Measurements from ENCODE around the gene SLC25A42. TPM values are rescaled to one million over a fixed set of nuclear protein-coding genes. Genes with fewer than 3 reads are reported as not detected.

The SLC25A42 gene
- total and polyA plus RNA-seq, 2 donors from 2014 or later = 9.7 to 70.7 TPM

- Histone ChIP-seq H3K36me3 (ENCODE audit: control insufficient read depth in 2 of 3, insufficient read depth in 3 of 3, low read length in 3 of 3) (peaks cover 0 to 12% (median 7%) of the 10 kb centered on the region in 3 donors), H3K27ac (ENCODE audit: low read depth in 2 of 2, low read length in 2 of 2) (no peak overlapping the region), H3K4me1 (ENCODE audit: control insufficient read depth in 2 of 3, insufficient read depth in 2 of 3, low read depth in 1 of 3, low read length in 3 of 3) (no peaks in the 10 kb centered on the region), H3K4me3 (ENCODE audit: low read length in 3 of 3) (no peak overlapping the region), H3K9me3 (ENCODE audit: control insufficient read depth in 2 of 3, insufficient read depth in 1 of 3, low read length in 3 of 3) (no peaks in the 10 kb centered on the region), H3K27me3 (ENCODE audit: control insufficient read depth, insufficient read depth, low read length) (no peaks in the 10 kb centered on the region), H3K9ac (ENCODE audit: low read length in 3 of 3) (no peak overlapping the region)
- intact Hi-C loops (cut with DNase I) = no loop called here
- no peak for TF ChIP-seq CTCF (IDR thresholded peaks at IDR 0.05; ENCODE audit: borderline replicate concordance, extremely low read depth, insufficient read depth)
- no peak for FAIRE-seq
- no peak for DNase-seq
Observed at GRCh38 chr19:19039901-19040300, 23.9 kb upstream of the SLC25A42 start.

GRCh38 chr19:19040417-19040816 is 23.4 kb upstream of the SLC25A42 start:
- Histone ChIP-seq H3K4me3 (ENCODE audit: low read length in 3 of 3) (no peak overlapping the region), H3K9ac (ENCODE audit: low read length in 3 of 3) (no peak overlapping the region), H3K9me3 (ENCODE audit: control insufficient read depth in 2 of 3, insufficient read depth in 1 of 3, low read length in 3 of 3) (no peaks in the 10 kb centered on the region), H3K27me3 (ENCODE audit: control insufficient read depth, insufficient read depth, low read length) (no peaks in the 10 kb centered on the region), H3K27ac (ENCODE audit: low read depth in 2 of 2, low read length in 2 of 2) (no peak overlapping the region), H3K4me1 (ENCODE audit: control insufficient read depth in 2 of 3, insufficient read depth in 2 of 3, low read depth in 1 of 3, low read length in 3 of 3) (no peaks in the 10 kb centered on the region), H3K36me3 (ENCODE audit: control insufficient read depth in 2 of 3, insufficient read depth in 3 of 3, low read length in 3 of 3) (peaks cover 0 to 12% (median 7%) of the 10 kb centered on the region in 3 donors)
- intact Hi-C loops (cut with DNase I) = no loop called here
- no peak for TF ChIP-seq CTCF (IDR thresholded peaks at IDR 0.05; ENCODE audit: borderline replicate concordance, extremely low read depth, insufficient read depth)
- FAIRE-seq (no peak), DNase-seq (no peak)

DNA sequence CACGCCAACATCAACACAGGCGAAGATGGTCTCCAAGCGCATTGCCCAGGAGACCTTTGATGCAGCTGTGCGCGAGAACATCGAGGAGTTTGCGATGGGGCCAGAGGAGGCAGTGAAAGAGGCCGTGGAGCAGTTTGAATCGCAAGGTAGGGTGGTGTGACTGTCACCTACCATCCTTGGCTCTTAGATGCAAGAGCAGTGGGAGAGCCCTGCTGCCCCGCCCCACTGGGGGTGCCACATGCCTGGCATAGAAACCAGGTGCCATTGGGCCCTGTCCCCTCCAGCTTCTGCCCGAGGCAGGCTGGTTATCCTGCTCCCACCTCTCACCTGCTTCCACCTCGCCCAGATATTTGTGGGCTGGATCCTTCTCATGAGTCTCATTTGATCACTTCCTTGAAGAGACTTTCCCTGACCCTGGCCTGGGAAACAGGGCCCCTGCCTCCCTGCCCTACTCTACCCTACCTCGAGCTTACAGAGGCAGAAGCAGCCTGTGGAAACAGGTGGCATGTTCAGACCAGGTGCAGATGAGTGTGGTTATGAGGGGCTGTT is 21.0 kb upstream of the SLC25A42 start:
- DNase-seq (no peak), FAIRE-seq (no peak)
- no peak for TF ChIP-seq CTCF (IDR thresholded peaks at IDR 0.05; ENCODE audit: borderline replicate concordance, extremely low read depth, insufficient read depth)
- no peak overlapping the region for H3K9ac ChIP-seq (ENCODE audit: low read length in 3 of 3)
- no peak overlapping the region for H3K27ac ChIP-seq (ENCODE audit: low read depth in 2 of 2, low read length in 2 of 2)
- intact Hi-C loops (cut with DNase I) = no loop called here
- no peak overlapping the region for H3K4me3 ChIP-seq (ENCODE audit: low read length in 3 of 3)
- H3K36me3 ChIP-seq (ENCODE audit: control insufficient read depth in 2 of 3, insufficient read depth in 3 of 3, low read length in 3 of 3) = peaks cover 0 to 12% (median 7%) of the 10 kb centered on the region in 3 donors
- no peaks in the 10 kb centered on the region for H3K4me1 ChIP-seq (ENCODE audit: control insufficient read depth in 2 of 3, insufficient read depth in 2 of 3, low read depth in 1 of 3, low read length in 3 of 3)
- no peaks in the 10 kb centered on the region for H3K9me3 ChIP-seq (ENCODE audit: control insufficient read depth in 2 of 3, insufficient read depth in 1 of 3, low read length in 3 of 3)
- no peaks in the 10 kb centered on the region for H3K27me3 ChIP-seq (ENCODE audit: control insufficient read depth, insufficient read depth, low read length)

DNA sequence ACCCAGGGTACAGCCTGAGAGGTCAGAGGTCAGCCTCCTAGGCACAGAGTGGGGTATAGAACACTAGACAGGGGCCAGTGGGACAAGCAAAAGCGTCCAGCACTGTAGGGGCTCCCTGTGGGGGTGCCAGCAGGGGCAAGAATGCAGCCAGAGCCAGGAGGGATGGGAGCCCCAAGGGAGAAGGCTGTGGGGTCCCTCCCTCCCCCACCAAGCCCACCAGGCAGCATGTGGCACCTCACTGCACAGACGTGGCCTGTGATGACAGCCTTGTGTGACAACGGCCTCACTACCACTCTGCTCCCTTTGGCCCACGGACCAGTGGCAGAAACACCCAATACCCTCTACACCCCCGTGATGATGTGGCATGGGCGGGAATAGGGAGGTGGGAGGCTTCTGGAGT is 20.3 kb upstream of the SLC25A42 start:
- no peak overlapping the region for H3K27ac ChIP-seq (ENCODE audit: low read depth in 2 of 2, low read length in 2 of 2)
- no peak overlapping the region for H3K9ac ChIP-seq (ENCODE audit: low read length in 3 of 3)
- H3K36me3 ChIP-seq (ENCODE audit: control insufficient read depth in 2 of 3, insufficient read depth in 3 of 3, low read length in 3 of 3) = peaks cover 0 to 12% (median 7%) of the 10 kb centered on the region in 3 donors
- no peak overlapping the region for H3K4me3 ChIP-seq (ENCODE audit: low read length in 3 of 3)
- FAIRE-seq (no peak), DNase-seq (no peak)
- intact Hi-C loops (cut with DNase I) = no loop called here
- no peaks in the 10 kb centered on the region for H3K27me3 ChIP-seq (ENCODE audit: control insufficient read depth, insufficient read depth, low read length)
- no peaks in the 10 kb centered on the region for H3K9me3 ChIP-seq (ENCODE audit: control insufficient read depth in 2 of 3, insufficient read depth in 1 of 3, low read length in 3 of 3)
- no peak for TF ChIP-seq CTCF (IDR thresholded peaks at IDR 0.05; ENCODE audit: borderline replicate concordance, extremely low read depth, insufficient read depth)
- no peaks in the 10 kb centered on the region for H3K4me1 ChIP-seq (ENCODE audit: control insufficient read depth in 2 of 3, insufficient read depth in 2 of 3, low read depth in 1 of 3, low read length in 3 of 3)
